GM12891 (cell line): ENCODE measurements around the gene FCHSD1.

Experiments
- DNase-seq: peaks from one replicate; pipeline ENCODE4 v3.0.0; 2011; ENCODE audit warnings: low spot score; ENCODE audit not compliant: insufficient read length
- FAIRE-seq: peaks from 2 replicates; lab custom pipeline; 2011; peaks lifted over from hg19 to GRCh38; lab: Jason Lieb, UNC
- PAX5 ChIP-seq: IDR thresholded peaks from 2 replicates; pipeline ENCODE4 v1.6.1; 2011; ENCODE audit warnings: low read length, moderate library complexity, mild to moderate bottlenecking; ENCODE audit not compliant: insufficient read depth, severe bottlenecking
- POLR2A ChIP-seq: IDR thresholded peaks from 2 replicates; pipeline ENCODE4 v1.6.1; 2011; ENCODE audit warnings: low read depth, low read length, control low read depth
- POLR2AphosphoS5 ChIP-seq: IDR thresholded peaks from 2 replicates; pipeline ENCODE4 v1.6.1; 2011; ENCODE audit warnings: low read depth, low read length, control low read depth
- POU2F2 ChIP-seq: IDR thresholded peaks from 2 replicates; pipeline ENCODE4 v1.6.1; 2011; ENCODE audit warnings: low read depth, mild to moderate bottlenecking, control low read depth, low read length, moderate library complexity
- SPI1 ChIP-seq: IDR thresholded peaks from 2 replicates; pipeline ENCODE4 v1.6.1; 2011; ENCODE audit warnings: low read depth, low read length, control low read depth
- TAF1 ChIP-seq: IDR thresholded peaks from 2 replicates; pipeline ENCODE4 v1.6.1; 2011; ENCODE audit warnings: low read depth, low read length, control low read depth

The FCHSD1 gene

DNA sequence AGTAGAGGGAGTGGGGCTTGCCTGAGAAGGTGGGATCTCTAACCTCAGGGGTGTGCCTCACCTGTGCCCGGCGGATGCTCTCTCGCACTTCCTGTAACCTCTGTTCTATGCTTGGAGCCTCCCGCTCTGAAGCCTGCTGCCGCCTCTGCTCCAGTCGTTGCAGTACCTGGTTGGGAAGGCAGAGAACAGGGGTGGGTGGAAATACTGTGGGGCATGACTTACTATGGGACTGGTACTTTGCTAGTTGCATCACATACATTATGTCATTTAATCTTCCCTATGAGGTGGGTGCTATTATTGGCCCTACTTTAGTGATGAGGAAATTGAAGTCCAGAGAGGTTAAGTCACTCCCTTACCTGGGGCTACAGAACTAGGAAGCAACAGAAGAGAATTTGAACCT lies 5.2 kb downstream of the FCHSD1 start:
- TF ChIP-seq POLR2AphosphoS5 (no peak), TAF1 (no peak), SPI1 (no peak), POLR2A (no peak), PAX5 (no peak), POU2F2 (no peak)
- FAIRE-seq = no peak

DNA sequence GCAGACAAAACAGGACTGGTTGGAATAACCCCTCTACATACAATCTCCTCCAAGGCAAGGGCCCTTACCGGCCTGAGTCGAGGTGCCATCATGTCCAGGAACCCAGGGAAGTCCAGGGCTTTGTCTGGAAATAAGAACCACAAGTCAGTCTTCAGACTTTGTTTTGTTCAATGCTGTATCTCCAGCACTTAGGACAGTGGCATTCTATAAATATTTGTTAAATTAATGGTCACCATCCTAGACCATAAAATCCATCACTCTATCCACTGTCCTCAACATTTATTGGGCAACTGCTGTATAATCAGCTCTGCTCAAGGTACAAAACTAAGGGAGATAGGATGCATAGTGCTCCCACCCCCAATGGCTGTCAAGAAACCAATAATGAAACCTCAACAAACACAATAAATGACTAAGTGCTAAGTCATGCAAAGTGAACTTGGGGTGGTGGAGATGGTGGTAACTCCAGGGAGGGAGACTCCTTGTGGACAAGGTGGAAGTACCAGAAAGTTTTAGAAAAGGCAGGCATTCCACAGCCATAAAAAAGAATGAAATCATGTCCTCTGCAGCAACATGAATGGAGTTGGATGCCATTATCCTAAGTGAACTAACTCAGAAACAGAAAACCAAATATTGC lies 9.5 kb downstream of the FCHSD1 start:
- FAIRE-seq (peak; percentile 82), DNase-seq (no peak)
- no peak for TF ChIP-seq TAF1
- no peak for TF ChIP-seq PAX5
- no peak for TF ChIP-seq POLR2A
- TF ChIP-seq POLR2AphosphoS5 = no peak
- no peak for TF ChIP-seq SPI1
- TF ChIP-seq POU2F2 = no peak

More for the DNA sequence above, 5.2 kb downstream of the FCHSD1 start:
- no peak for DNase-seq

DNA sequence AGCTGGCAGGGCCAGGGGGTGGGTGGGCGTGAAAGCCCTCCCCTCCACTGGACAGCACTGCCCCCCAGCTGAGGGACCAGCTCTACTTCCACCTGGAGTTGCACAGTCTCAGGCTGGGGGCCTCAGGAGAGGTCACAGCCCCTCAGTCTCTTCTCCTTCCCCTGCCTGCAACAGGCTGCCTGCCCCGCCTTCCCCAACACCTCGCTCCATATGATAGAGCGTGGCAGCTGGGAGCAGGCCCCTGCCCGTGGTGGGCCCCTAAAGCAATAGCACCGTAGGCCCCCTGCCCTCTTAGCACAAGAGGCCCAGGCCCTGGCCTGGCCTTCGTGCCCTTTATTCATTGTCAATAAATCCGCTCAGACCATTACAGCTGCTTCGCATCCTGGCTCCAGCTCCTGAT lies 10.5 kb downstream of the FCHSD1 start:
- FAIRE-seq (no peak), DNase-seq (no peak)
- TF ChIP-seq PAX5 = no peak
- no peak for TF ChIP-seq SPI1
- no peak for TF ChIP-seq POLR2AphosphoS5
- no peak for TF ChIP-seq POU2F2
- TF ChIP-seq TAF1 = no peak
- no peak for TF ChIP-seq POLR2A

DNA sequence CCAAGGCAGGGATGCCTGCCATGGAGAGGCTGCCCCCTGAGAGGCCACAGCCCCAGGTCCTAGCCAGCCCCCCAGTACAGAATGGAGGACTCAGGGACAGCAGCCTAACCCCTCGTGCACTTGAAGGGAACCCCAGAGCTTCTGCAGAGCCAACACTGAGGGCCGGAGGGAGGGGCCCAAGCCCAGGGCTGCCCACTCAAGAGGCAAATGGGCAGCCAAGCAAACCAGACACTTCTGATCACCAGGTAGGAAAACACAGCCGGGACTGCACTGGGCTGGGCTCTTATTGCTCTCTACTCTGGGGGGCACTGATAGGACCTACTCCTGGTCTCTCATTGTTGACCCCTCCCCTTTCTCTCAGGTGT lies 11.2 kb downstream of the FCHSD1 start:
- no peak for TF ChIP-seq POLR2AphosphoS5
- TF ChIP-seq TAF1 = no peak
- no peak for TF ChIP-seq PAX5
- TF ChIP-seq POU2F2 = no peak
- no peak for TF ChIP-seq POLR2A
- TF ChIP-seq SPI1 = no peak
- no peak for FAIRE-seq
- no peak for DNase-seq

DNA sequence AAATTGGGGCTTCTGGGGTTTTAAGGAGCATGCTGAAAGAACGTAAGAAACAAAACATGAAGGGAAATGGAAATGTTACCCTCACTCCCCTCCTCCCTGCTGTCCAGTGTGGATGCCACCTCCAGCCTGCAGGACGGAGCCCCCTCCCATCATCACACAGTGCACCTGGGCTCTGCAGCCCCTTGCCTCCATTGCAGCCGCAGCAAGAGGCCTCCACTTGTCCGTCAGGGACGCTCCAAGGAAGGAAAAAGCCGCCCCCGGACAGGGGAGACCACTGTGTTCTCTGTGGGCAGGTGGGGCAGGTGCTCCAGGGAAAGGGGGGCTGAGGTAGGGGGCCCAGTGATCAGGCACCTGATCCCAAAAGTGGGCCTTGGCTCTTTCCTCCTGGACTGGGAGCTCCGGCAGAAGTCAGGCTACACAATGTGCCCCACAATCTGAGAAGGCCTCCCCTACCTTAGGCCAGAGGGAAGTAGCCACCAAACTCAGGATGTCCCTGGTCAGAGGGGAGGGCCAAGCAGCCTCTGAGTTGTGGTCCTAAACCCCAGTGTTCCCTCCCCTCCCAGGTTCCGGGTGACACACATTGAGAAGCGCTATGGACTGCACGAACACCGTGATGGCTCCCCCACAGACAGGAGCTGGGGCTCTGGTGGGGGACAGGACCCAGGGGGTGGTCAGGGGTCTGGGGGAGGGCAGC lies 11.7 kb downstream of the FCHSD1 start:
- no peak for FAIRE-seq
- TF ChIP-seq POLR2AphosphoS5 (no peak), SPI1 (no peak), TAF1 (no peak), PAX5 (no peak), POLR2A (no peak), POU2F2 (no peak)
- DNase-seq = no peak

DNA sequence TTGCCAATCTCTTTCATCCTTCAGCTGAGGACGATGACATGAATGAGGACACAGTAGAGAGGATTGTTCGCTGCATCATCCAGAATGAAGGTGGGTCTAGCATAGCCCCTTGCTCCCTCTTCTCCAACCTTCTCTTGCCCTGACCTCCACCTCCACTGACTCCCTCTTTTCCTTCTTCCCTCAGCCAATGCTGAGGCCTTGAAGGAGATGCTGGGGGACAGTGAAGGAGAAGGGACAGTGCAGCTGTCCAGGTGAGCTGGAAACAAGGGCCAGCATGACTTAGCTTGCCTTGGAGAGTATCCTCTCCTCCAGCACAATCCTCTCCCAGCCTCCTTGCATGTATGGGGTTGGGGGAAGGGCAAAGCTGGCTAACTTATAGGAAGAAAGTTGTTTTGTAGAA lies 12.4 kb downstream of the FCHSD1 start:
- TF ChIP-seq POU2F2 (no peak), SPI1 (no peak), POLR2A (no peak), PAX5 (no peak), TAF1 (no peak), POLR2AphosphoS5 (no peak)
- no peak for FAIRE-seq
- DNase-seq = no peak

DNA sequence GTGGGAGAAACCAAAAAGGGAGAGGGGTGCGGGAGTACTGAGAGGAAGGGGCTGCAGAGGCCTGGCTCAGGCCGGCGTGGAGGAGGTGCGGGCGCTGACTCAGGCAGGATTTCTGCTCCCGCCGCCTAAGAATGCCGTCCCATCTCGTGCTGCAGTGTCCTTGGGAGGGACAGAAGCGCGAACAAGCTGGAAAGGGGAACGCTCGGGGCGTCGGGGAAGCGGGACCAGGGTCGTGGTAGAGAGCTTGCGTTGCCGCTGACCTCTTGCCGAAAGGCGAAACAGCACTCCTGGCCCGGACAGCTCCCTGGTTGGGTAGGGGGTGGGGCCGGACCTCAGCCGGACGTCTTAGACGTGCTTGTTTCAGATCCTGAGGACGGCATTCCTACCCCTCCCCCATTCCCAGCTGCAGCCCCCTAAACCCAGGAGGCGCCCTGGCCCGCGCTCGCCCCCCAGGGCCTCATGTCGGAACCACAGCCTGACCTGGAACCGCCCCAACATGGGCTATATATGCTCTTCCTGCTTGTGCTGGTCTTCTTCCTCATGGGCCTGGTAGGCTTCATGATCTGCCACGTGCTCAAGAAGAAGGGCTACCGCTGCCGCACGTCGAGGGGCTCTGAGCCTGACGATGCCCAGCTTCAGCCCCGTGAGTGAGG lies 13.3 kb downstream of the FCHSD1 start:
- FAIRE-seq (peak; percentile 61), DNase-seq (peak; percentile 59)
- TF ChIP-seq TAF1 (no peak), POLR2AphosphoS5 (0 out of 2 replicates have a peak, but pooled peaks have one; percentile 21)

DNA sequence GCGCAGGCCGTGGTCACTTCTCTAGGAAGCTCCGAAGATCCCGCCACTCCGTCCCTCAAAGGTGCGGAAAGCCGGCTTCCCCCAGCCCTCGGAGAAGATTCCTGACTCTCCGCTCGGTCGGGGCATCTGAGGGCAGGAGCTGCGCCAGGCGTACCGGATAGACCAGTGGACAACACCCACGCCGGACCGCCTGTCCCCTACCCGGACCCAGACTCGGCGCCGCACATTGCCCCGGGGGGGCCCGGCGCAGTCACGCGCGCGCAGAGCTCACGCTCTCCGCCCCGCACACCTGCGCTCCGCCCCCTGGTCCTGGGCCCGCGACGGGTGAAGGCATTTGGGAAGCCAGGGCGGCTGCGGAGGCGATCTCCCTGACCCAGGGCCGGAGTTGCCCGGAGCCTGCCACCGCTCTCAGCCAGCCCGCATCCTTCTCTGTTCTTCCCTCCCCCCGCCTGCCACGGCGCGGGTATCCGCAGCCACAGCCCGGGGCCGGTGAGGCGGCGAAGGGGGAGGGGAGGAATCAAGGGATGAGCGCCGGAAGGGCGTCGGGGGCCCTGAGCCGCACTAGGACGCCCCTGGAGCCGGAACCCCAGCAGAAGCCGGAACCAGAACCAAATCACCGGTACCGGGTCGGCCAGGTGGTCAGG lies 14.0 kb downstream of the FCHSD1 start:
- peak; percentile 47 for FAIRE-seq

More for the DNA sequence above, 14.0 kb downstream of the FCHSD1 start:
- TF ChIP-seq TAF1 (no peak), SPI1 (no peak), POU2F2 (no peak), POLR2AphosphoS5 (no peak), PAX5 (no peak), POLR2A (no peak)
- DNase-seq = peak; percentile 49
